Endothelial cell of hepatic sinusoid (primary cell): ENCODE measurements around the gene FBXO3.

ENCODE experiments used
- in situ Hi-C: cut with HindIII; loops from 2 replicates; pipeline ENCODE4 v1.10.0; 2017; ENCODE audit warnings: low sequenced_read_pairs

The FBXO3 gene

DNA sequence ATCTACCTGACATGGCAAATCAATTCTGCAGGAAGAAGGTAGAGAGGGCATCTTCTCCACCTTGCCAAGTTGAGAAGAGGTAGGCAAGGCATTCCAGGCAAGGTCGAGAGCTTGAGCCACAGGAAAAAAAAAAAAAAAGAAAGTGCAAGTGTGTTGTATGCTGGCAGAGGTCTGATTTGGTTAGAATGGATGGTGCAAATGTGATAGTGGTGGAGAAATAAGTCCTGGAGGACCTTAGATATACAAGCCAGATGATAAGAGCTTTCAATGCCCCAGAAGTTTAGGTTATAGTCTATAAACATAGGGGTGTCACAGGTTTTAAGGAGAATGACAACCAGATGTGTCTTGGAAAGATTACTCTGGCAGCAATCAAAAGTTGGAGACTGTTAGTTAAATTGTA is 1.4 kb downstream of the FBXO3 start:
- in situ Hi-C loops = no loop called here

DNA sequence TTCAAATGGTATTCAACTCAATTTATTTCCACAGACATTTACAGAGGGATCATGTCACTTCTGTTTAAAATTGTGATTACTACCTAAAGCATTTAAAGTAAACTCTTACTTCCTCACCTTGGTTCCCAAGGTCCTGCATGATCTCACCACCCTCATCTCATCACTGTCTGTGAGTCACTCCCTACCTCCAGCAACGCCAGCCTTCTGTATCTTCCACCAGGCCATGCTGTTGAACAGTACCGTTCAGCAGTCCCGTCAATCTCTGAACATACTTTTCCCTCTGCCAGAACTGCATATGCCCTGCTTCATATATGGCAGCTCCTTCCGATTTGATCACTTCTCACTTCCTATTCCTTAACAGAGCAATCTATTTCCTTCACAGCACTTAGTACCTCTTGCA is 2.0 kb downstream of the FBXO3 start:
- in situ Hi-C loops = no loop called here

DNA sequence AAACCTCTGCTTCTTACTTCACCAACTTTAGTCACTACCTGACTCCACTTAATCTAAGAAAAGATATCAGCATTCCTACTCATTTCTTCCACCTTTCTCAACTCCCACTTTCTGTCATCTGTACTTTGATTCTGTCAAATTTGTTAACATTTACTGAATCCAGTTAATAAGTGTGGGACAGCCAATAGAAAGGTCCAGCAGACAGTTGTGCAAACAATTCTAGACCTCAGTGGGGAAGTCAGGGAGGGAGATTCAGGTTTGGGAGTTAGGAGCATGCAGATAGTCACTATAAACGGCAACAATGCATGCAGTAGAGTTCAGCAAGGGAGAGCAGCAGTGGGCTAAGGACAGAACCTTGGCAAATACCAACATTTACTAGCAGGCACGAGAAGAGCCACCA is 4.1 kb downstream of the FBXO3 start:
- in situ Hi-C loops = no loop called here

DNA sequence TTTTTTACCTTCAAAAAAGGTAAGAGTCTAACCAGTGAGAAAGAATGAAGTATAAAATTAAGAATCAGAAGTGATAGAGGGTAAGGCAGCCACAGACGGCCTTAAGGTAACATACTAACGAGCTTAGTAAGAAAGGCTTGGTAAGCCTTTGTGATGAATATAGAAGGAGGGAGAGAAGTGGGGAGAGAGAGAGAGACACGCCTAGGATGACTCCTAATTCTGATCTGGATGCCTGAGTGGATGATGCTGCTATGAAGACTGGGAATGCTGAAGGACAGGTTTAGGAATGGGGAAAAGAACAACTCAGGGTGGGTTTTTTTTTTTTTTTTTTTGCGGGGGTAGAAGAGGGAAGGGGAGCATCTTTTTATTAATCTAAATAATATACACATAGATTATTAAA is 4.8 kb downstream of the FBXO3 start:
- in situ Hi-C loops = no loop called here

DNA sequence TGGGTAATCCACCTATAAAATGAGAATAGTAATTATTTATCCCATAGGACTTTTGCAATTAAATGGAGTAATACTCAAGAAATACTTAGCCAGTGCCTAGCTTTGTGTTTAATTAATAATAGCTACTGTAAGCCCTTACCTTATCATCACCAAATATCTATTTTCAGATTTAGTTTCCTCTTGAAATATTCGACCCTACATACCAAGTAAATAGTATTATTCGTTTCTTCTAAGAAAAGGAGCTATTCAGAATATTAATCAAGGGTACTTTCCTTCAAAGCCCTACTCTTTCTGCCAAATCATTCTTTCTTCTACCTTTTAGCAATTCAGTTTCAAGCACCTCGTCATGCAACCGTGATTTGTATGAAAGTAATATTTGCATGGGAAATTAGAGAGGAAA is 6.7 kb downstream of the FBXO3 start:
- in situ Hi-C loops = no loop called here

DNA sequence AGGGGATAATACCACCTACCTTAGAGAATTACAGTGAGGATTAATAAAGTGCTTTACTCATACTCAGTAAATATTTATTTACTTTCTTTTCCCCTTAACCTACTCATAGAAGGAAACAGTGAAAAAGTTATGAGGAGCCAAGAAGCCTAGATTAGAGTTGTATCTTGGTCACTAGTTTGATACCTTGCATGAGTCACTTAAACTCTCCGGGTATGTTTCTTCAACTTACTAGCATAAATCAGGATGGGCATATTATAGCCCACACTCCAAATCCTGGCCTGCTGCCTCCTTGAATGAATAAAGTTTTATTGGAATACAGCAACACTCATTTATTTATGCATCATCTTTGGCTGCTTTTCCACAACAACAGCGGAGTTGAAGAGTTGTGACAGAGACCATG is 8.2 kb downstream of the FBXO3 start:
- in situ Hi-C loops = no loop called here

DNA sequence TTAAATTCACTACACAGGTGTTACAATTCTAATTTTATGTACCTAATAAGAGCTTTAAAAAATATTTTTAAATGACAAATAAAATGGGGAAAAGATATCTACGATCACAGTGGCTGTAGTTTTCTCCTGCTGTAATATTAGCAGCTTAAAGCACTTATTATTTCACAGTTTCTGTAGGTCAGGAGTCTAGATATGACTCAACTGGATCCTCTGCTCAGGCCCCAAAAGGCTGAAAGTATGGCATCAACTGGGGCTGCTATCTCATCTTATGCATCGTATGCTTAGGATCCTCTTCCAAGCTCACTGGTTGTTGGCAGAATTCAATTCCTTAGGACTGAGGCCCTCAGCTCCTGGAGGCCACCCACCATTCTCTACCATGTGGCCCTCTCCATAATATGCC is 12.8 kb downstream of the FBXO3 start:
- in situ Hi-C loops = no loop called here

DNA sequence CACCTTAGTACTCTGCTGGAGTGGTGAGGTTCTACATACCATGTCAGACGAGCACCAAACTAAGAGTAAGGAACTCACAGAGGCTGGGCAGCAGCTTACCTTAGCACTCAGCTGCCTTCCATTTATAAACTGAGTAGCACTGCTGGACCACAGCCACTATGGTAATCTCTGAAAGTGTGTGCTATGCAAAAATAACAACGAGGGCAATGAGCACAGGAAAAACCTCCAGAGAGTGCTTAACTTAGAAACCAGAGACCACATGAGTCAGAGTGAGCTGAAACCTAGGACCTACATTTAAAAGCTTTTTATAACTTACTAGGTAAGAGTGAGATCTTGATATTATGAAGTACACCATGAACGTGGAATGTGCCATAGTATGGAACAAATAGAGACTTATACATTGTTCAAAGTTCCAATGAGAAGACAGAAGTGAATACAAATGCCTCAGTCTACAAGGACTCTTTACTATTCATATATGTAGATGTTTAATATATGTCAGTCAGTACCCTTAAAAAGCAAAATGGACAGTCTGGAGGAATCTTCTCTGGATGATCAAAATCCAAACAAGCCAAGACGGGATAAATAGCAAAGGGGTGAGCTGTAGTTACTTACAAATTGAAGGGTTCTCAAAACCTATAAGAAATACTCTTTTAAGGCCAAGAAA is 20.9 kb downstream of the FBXO3 start:
- in situ Hi-C loops = loop anchor here (5.0 kb wide), 1 partner anchor 61 kb away; no protein-coding TSS in a partner anchor

DNA sequence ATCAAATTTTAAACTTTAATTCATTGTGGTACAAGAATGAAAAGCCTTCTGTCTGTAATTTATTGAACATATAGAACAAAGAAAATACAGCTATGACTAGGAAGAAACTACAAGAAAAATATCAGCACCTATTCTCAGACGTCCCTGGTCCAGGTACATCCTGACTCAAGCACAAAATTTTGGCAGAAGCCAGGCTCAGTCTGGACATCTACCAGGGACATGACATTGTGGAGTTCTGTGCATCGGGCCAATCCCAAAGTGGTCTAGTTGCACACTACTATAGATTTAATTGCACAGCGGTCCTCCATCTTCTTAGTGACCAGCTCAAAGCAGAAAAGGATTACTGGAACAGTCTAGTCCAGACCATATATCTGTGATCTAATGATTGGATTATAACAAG is 22.4 kb downstream of the FBXO3 start:
- in situ Hi-C loops = loop anchor here (5.0 kb wide), 1 partner anchor 60 kb away; no protein-coding TSS in a partner anchor

DNA sequence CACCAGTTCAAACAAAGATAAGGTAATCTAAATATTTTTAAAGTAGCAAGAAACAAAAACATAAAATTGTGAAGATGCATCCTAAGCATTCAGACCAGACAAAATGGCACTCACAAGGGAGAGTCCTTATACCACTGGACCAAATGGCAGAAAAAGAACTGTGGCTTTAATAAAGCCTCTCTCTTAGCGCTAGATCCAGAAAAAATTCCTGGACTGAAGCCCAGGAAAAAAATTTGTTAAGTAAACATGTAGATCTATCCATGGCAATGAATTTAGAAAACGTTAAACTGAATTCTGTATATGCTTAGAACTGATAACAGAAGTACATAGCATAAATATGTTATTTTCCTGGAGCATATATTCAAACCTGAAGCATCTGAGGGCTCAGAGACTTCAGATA is 26.3 kb downstream of the FBXO3 start:
- in situ Hi-C loops = no loop called here

DNA sequence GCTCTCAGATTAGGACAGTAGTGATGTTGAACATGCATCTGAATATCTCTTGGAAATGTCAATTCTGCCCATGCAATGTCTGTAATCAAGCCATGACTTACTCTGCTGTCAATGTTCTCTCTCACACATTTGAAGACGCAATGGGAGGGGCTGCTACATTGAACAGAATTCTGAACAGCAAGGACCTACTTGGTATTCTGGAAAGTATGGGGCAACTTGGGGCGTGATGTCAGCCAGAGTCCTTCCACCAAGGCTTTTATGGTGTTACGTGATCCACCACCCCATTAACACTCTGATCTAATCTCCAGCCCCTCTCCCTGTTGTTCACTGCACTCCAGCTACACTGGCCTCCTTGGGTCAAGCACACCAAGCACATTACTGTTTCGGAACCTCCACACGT is 31.0 kb downstream of the FBXO3 start:
- in situ Hi-C loops = no loop called here

DNA sequence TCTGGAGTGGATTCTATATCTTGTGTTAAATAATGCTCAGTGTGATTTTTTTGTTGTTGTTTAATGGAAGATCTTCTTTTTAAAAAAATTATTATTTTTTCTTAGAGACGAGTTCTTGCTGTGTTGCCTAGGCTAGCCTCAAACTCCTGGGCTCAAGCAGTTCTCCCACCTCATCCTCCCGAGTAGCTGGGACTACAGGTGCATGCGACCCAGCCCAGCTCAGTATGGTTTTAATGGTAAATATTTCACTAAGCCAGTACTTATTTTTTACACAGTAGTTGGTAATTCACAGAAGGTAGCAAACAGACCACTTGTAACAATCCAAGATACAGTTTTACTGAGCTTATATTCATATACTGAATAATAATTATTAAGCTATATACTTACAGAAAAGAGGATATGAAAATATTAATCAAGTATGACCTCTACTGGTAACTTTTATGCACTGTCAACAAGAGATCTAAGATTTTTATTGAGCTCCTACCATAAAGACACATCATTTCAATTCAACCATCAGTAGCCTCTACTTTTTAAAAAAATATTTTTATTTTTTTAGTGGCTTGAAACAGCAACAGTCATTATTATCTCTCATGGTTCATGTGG is 32.0 kb downstream of the FBXO3 start:
- in situ Hi-C loops = no loop called here

DNA sequence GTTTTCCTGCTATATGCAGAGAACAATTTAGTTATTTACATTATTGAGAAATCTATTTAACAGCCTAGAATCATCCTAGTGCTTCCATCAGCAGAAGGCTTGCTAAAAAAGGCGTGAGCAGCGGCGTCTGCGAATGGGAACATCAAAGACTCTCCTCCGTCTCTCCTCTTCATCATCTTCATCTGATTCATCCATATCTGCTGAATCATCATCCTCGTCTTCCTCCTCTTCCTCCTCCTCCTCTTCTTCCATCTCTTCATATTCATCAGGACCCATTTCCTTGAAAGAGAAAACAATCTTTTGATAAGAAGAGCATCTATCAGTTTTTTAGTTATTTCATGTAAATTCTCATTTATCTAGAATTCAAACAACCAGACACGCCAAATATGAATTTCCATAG is 32.5 kb downstream of the FBXO3 start:
- in situ Hi-C loops = no loop called here

DNA sequence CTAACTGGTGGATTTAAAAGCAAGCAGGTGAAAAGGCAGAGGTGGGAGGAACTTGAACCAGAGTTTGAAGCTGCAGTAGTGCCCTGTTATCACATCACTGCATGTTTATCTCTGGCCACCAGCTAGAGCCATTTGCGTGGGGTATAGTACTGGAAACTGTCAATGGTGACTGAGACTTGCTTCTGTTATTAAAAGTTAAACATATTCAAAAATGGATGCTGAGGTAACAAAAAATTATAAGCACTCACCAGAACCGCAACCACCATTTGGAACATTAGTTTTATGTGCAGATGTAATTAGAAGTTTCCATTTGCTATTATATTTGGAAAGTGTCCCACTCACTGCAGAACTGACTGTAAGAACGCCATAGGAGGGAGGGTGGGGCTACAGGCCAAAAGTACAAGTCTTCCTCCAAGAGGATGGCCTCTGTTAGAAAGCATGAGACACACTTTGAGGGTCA is 36.9 kb downstream of the FBXO3 start:
- in situ Hi-C loops = no loop called here

DNA sequence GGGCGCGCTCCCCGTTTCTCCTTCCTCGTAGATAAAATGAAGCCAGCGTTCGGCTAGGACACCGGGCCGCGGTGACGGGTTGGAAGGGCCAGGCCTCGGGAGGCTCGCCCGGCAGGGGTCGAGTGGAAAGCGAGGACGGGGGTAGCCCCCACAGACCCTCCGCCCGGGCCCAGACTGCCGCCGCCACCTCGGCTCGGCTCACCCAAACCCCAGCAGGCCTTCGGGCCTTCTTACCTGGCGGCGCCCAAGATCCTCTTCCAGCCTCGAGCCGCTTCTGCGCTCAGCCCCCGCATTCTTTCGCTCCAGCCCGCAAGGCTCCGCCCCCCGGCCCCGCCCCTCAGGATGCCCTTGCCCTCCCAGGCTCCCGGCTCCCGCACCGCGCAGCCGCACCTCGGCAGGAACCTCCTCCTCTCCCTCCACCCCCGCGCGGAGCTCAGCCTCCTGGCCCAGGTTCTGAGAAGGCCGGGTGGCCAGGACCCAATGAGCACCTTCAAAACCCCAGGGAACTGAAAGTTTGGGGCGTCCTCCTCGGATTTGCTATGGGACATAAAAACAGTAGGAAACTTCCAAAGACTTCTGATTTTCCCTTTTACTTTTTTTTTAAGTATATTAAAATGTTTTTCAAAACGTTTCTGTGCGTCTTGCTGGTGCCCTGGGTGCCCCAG is 38.0 kb downstream of the FBXO3 start, which contains the start of gene CD59:
Gene CD59, minus strand, starts transcription at position 276 of the 665 bp plus-strand sequence. CDS start 13,978 bp downstream, outside the sequence.
- in situ Hi-C loops = no loop called here

DNA sequence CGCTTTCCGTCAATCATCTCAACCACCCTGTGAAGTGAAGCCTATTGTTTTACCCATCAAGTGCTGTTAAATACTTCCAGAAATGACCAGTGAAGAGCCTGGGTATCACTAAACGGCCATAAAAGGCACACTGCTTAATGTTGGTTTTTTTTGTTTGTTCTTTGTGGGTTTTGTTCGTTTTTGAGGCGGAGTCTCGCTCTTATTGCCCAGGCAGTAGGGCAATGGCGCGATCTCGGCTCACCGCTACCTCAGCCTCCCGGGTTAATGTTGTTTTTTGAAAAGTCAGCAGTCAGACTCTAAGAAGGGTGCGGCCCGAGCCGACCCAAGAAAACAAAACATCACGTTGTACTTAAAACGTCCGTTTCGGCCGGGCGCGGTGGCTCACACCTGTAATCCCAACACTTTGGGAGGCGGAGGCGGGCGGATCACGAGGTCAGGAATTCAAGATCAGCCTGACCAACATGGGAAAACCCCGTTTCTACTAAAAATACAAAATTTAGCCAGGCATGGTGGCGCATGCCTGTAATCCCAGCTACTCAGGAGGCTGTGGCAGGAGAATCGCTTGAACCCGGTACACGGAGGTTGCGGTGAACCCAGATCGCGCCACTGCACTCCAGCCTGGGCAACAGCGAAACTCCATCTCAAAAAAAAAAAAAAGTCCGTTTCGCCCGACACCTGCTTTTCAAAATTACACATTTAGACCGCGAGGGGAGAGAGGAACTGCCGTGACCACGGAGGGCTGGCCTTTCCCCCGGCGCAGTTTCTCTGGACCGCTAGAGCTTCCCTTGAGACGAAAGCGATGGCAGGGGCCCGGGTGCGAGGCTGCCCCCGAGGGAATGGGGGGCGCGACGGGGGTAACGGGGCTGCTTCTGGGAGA is 38.8 kb downstream of the FBXO3 start:
- in situ Hi-C loops = no loop called here

DNA sequence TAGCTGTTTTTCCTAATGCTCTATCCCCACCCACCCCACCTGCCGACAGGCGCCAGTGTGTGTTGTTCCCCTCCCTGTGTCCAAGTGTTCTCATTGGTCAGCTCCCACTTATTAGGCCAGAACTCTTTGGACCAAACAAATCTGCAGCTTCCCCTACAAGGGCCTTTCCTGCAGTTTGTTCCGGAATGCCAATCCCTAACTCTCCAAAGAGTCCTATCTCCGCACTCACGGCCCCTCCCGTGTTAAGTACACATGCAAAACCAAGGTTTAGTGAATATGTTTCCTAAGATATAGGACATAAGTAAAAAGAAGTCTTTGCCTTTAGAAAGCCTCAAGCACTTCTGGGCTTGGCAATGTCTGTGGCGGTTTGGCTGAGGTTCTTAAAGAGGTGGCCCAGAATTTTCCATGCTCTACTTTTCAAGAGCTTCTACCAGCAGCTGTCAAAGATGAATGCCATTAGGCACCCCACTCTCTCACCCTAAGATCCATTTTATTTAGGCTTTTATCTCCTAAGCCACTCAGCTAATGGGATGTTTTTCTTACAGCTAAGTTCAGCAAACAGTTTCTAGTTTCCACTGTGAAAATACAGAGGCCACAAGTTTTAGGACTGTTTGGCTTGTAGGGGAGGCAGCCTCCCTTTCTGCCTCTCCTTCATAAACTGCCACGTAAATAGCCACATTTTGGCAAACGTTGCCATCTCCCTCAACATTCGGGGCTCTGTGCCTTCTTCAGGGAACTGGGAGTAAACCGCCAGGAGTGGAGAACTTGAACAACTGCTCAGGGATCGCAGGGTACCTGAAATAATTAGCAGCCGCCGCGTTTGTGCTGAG is 39.7 kb downstream of the FBXO3 start:
- in situ Hi-C loops = no loop called here

DNA sequence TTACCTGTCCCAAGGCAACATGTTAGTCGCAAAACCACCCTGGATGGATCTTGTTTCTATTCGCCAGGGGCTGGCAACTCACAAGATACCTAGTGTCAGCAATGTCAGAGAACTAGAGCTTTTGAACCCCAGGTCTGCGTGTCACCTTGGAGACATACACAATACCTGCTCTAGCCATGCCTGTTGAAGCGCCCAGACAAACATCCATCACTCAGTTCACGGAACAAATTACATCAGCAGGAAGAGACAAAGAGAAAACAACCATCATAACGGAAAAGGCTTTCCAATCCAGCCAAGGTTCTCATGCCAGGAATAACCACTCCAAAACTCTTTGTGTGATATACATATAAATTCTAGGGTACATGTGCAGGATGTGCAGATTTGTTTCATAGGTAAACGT is 40.3 kb downstream of the FBXO3 start:
- in situ Hi-C loops = no loop called here

DNA sequence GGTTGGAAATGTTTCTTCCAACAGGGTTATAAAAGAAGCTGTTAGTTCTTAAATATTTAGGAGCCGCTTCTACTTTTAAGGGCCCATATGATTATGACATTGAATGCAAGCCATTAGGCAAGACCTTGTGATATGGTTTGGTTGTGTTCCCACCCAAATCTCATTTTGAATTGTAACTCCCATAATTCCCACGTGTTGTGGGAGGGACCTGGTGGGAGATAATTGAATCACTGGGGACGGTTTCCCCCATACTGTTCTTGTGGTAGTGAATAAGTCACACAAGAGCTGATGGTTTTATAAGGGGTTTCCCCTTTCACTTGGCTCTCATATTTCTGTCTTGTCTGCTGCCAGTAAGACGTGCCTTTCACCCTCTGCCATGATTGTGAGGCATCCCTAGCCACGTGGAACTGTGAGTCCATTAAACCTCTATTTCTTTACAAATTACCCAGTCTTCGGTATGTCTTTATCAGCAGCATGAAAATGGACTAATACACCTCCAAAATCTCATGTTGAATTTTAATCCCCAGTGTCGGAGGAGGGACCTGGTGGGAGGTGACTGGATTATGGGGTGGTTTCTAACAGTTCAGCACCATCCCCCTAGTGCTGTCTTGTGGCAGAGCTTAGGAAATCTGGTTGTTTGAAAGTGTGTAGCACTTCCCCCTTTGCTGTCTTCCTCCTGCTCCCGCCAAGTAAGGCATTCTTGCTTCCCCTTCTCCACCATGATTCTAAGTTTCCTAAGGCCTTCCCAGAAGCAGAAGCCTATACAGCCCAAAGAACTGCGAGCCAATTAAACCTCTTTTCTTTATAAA is 42.4 kb downstream of the FBXO3 start:
- in situ Hi-C loops = no loop called here
